Measurements from ENCODE around the gene MORN1.

GRCh38 chr1:2308844-2309243, 82.5 kb downstream of the MORN1 start:
- TF ChIP-seq CTCF (IDR thresholded peaks at IDR 0.05) = no peak
- TF ChIP-seq POLR2A (IDR thresholded peaks at IDR 0.05) = no peak
